PFSK-1 (cell line): ENCODE data around the gene PDZD8.

Experiments used
- FOXP2 ChIP-seq: optimal IDR thresholded peaks from 2 replicates; pipeline ENCODE3; 2011; ENCODE audit warnings: borderline replicate concordance, control low read depth, inconsistent platforms; ENCODE audit not compliant: insufficient read depth; ENCODE audit errors: extremely low read length, extremely low read depth
- POLR2AphosphoS5 ChIP-seq: IDR thresholded peaks from 2 replicates; pipeline ENCODE4 v1.6.1; 2012; ENCODE audit warnings: low read depth, mild to moderate bottlenecking, control low read depth, low read length, moderate library complexity
- SIN3A ChIP-seq: IDR thresholded peaks from 2 replicates; pipeline ENCODE4 v1.6.1; 2012; ENCODE audit warnings: mild to moderate bottlenecking, low read length, moderate library complexity, borderline replicate concordance; ENCODE audit not compliant: insufficient read depth
- TAF1 ChIP-seq: IDR thresholded peaks from 2 replicates; pipeline ENCODE4 v1.6.1; 2012; ENCODE audit warnings: low read length, control low read depth, borderline replicate concordance; ENCODE audit not compliant: insufficient read depth
- TF ChIP-seq, protein P1 (sequence below), 2 experiments: IDR thresholded peaks; 2 replicates each; pipeline versions ENCODE4 v1.6.1 to v1.8.0; 2011 to 2012; ENCODE audit warnings: low read depth in 2 of 2, low read length in 2 of 2, control low read depth in 1 of 2, inconsistent platforms in 1 of 2, mild to moderate bottlenecking in 1 of 2, moderate library complexity in 1 of 2; ENCODE audit not compliant: insufficient read depth in 1 of 2

PDZD8 gene

DNA sequence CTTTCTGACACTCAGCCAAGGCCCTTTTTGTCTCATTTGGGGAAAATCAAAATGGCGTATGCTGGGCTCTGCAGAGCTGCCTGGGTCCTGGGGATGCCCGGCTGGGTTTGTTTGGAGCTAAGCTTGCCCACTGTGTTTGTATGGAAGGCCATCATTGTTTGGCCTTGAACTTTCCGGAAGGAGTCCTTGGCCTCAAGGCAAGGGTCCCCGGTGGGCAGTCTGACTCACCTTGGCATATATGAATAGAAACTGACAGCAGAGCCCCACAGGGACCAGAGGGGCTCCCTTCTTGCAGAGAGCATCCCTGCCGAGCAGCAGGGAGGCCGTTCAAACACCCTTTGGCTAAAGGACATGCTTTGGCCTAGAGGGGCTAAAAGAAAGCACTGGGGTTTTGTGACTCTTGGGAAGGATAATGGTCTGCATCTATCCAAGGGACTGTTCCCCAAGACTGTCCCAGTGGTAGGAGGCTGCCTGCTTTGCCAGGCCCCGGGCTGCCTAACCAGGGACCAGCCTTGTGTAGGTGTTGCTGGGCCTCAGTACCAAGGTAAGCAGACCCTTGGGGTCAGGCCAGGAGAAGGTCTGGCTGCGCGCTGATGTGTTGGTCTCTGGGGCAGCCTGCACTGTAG is 119.3 kb downstream of the PDZD8 start:
- no peak for TF ChIP-seq TAF1

DNA sequence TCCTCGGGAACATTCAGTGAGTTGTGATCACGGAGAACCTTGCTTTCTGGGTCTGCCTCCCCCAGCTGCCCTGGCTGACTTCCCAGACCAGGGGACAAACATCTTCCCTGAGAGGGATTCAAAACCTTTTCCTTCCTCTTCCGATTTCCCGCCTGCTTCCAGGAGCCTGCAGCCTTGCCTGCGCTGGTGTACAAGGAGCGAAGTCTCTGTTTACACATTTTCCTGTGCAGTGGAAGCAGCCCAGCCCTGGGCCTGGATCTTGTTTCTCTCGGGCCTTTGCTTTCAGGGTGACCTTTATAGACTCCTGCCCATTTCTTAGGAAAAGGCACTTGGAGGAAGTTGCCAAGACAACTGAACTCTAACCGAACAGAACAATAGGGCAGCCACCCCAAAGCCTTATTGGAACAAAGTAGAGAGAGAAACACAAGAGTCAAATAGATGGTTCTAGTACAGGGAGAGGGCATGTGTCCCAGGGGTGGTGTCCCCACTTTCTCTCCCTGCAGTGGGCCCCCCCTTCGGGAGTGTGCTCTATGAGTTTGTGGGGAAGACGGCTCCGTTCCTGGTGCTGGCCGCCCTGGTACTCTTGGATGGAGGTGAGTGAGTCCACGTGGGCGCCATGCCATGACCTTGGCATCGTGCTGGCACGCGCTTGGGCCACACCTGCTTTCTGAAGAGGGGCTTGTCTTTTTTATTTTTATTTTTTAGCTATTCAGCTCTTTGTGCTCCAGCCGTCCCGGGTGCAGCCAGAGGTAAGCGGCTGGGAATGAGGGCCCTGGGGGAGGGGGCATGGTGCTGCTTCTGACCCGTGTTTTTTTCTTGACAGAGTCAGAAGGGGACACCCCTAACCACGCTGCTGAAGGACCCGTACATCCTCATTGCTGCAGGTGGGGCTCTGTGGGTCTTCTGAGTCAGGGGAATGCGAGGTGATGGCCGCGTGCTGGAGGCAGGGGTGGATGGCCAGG is 120.2 kb downstream of the PDZD8 start:
- TF ChIP-seq TAF1 = no peak
- TF ChIP-seq, protein P1, sequence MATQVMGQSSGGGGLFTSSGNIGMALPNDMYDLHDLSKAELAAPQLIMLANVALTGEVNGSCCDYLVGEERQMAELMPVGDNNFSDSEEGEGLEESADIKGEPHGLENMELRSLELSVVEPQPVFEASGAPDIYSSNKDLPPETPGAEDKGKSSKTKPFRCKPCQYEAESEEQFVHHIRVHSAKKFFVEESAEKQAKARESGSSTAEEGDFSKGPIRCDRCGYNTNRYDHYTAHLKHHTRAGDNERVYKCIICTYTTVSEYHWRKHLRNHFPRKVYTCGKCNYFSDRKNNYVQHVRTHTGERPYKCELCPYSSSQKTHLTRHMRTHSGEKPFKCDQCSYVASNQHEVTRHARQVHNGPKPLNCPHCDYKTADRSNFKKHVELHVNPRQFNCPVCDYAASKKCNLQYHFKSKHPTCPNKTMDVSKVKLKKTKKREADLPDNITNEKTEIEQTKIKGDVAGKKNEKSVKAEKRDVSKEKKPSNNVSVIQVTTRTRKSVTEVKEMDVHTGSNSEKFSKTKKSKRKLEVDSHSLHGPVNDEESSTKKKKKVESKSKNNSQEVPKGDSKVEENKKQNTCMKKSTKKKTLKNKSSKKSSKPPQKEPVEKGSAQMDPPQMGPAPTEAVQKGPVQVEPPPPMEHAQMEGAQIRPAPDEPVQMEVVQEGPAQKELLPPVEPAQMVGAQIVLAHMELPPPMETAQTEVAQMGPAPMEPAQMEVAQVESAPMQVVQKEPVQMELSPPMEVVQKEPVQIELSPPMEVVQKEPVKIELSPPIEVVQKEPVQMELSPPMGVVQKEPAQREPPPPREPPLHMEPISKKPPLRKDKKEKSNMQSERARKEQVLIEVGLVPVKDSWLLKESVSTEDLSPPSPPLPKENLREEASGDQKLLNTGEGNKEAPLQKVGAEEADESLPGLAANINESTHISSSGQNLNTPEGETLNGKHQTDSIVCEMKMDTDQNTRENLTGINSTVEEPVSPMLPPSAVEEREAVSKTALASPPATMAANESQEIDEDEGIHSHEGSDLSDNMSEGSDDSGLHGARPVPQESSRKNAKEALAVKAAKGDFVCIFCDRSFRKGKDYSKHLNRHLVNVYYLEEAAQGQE (IDR thresholded peaks at IDR 0.05; ENCODE audit: insufficient read depth in 1 of 2, low read depth in 2 of 2, low read length in 2 of 2) = no peak
- TF ChIP-seq FOXP2 = no peak
- TF ChIP-seq POLR2AphosphoS5 = no peak
- TF ChIP-seq SIN3A = no peak

DNA sequence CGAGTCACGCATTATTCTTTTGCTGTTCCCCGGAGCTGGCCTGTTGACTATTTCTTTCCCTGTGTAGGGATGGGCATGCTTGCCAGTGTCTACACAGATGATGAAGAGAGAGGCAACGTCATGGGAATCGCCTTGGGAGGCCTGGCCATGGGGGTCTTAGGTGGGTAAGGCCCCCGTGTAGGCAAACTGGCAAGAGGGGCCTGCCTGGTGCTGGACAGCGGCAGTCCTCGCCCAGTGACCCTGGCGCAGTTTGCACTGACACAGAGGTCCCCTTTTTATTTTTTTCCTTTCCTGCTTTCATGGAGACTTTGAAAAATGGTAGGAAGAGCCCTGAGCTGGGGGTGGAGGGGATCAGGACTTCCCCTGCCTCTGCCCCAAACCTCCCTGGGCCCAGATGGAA is 120.9 kb downstream of the PDZD8 start:
- no peak for TF ChIP-seq SIN3A
- TF ChIP-seq, protein P1 (IDR thresholded peaks at IDR 0.05; ENCODE audit: insufficient read depth in 1 of 2, low read depth in 2 of 2, low read length in 2 of 2) = peak; percentile 24 to 80; a peak in 2 of 4 replicates

DNA sequence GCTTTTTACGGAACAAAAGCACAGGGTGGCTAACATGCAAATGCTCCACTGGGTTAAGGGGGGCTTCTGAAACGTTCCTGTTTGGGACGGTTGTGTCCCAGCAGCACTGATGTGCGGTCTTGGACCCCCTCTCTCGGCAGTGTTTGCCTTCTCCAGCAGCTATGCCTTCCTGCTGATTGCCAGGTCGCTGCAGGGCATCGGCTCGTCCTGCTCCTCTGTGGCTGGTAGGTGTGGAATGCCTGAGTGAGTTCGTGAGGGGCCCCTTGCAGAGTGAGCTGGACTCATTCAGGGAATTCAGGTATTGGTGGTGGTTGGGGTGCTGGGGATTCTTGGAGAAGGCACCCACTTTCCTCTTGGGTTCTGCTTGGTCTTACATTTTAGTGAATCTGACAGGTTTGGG is 121.3 kb downstream of the PDZD8 start:
- TF ChIP-seq SIN3A (no peak), TAF1 (no peak), POLR2AphosphoS5 (no peak), FOXP2 (no peak)
- TF ChIP-seq, protein P1 (IDR thresholded peaks at IDR 0.05; ENCODE audit: insufficient read depth in 1 of 2, low read depth in 2 of 2, low read length in 2 of 2) = no peak

DNA sequence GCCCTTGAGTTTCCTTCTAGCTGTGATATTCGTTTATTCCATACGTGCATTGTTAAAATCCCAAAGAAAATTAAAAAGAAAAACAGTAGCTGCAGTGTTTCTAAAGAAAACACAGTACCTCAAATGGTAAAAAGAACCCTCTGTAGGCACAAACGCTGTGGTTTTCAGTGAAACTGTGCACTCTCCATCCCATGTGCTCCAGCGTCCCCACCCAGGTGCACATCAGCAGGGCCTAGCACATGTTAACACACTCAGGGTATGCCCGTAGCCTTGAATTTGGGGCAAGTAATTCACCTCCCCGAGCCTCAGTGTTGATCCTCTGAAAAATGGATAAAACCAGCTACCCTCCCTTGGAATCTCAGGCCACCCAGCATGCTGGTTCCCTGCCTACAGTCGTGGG is 124.8 kb downstream of the PDZD8 start:
- TF ChIP-seq POLR2AphosphoS5 (no peak), SIN3A (no peak), TAF1 (no peak), FOXP2 (no peak)
- TF ChIP-seq, protein P1 (IDR thresholded peaks at IDR 0.05; ENCODE audit: insufficient read depth in 1 of 2, low read depth in 2 of 2, low read length in 2 of 2) = no peak
